ENCODE data around the gene FRMPD4. TPM values are rescaled to one million over a fixed set of nuclear protein-coding genes. Genes with fewer than 3 reads are reported as not detected.

Gene FRMPD4
- total RNA-seq, 2 experiments from 2014 or later: not detected

- Histone ChIP-seq H3K27ac (ENCODE audit: low read depth in 1 of 2, low read length in 2 of 2) (no peak overlapping the region), H3K4me3 (ENCODE audit: low read length) (no peak overlapping the region), H3K36me3 (ENCODE audit: insufficient read depth, low read length) (no peaks in the 10 kb centered on the region), H3K9me3 (ENCODE audit: control insufficient read depth in 1 of 2, insufficient read depth in 1 of 2, low read length in 2 of 2) (no peaks in the 10 kb centered on the region), H3K4me1 (ENCODE audit: insufficient read depth, low read length) (no peaks in the 10 kb centered on the region), H3K27me3 (ENCODE audit: control insufficient read depth in 1 of 2, insufficient read depth in 2 of 2, low read length in 2 of 2) (no peaks in the 10 kb centered on the region)
- DNase-seq: no peak
- no peaks in the 10 kb centered on the region for H3K27me3 Mint-ChIP-seq
- H3K4me3 Mint-ChIP-seq: no peak overlapping the region
- POLR2A ChIA-PET: no interaction called here
- no peak overlapping the region for H3K27ac Mint-ChIP-seq
- intact Hi-C loops (cut with DNase I, micrococcal nuclease): no loop called here
- H3K36me3 Mint-ChIP-seq (ENCODE audit: low read depth): no peaks in the 10 kb centered on the region
- no peaks in the 10 kb centered on the region for H3K9me3 Mint-ChIP-seq
- ATAC-seq (ENCODE audit: poor library complexity): no peak
- CTCF ChIA-PET: no interaction called here
- no peak for TF ChIP-seq CTCF (IDR thresholded peaks at IDR 0.05)
- no peaks in the 10 kb centered on the region for H3K4me1 Mint-ChIP-seq (ENCODE audit: low read depth)
Observed at GRCh38 chrX:12489341-12489740, 351.1 kb downstream of the FRMPD4 start.

GRCh38 chrX:12494400-12495138 is 356.3 kb downstream of the FRMPD4 start:
- H3K9me3 Mint-ChIP-seq: no peaks in the 10 kb centered on the region
- no peak overlapping the region for H3K27ac Mint-ChIP-seq
- no peak for TF ChIP-seq CTCF (IDR thresholded peaks at IDR 0.05)
- ChIA-PET POLR2A (no interaction called here), CTCF (no interaction called here)
- H3K4me3 Mint-ChIP-seq: no peak overlapping the region
- Histone ChIP-seq H3K36me3 (ENCODE audit: insufficient read depth, low read length) (no peaks in the 10 kb centered on the region), H3K9me3 (ENCODE audit: control insufficient read depth in 1 of 2, insufficient read depth in 1 of 2, low read length in 2 of 2) (no peaks in the 10 kb centered on the region), H3K4me1 (ENCODE audit: insufficient read depth, low read length) (no peaks in the 10 kb centered on the region), H3K4me3 (ENCODE audit: low read length) (no peak overlapping the region), H3K27ac (ENCODE audit: low read depth in 1 of 2, low read length in 2 of 2) (no peak overlapping the region), H3K27me3 (ENCODE audit: control insufficient read depth in 1 of 2, insufficient read depth in 2 of 2, low read length in 2 of 2) (no peaks in the 10 kb centered on the region)
- intact Hi-C loops (cut with DNase I, micrococcal nuclease): no loop called here
- no peak for ATAC-seq (ENCODE audit: poor library complexity)
- H3K27me3 Mint-ChIP-seq: no peaks in the 10 kb centered on the region
- DNase-seq: no peak
- no peaks in the 10 kb centered on the region for H3K36me3 Mint-ChIP-seq (ENCODE audit: low read depth)
- H3K4me1 Mint-ChIP-seq (ENCODE audit: low read depth): no peaks in the 10 kb centered on the region

- ChIA-PET POLR2A (no interaction called here), CTCF (no interaction called here)
- no peaks in the 10 kb centered on the region for H3K27me3 Mint-ChIP-seq
- DNase-seq (no peak), ATAC-seq (ENCODE audit: poor library complexity) (no peak)
- no peaks in the 10 kb centered on the region for H3K9me3 Mint-ChIP-seq
- intact Hi-C loops (cut with DNase I, micrococcal nuclease): no loop called here
- H3K36me3 Mint-ChIP-seq (ENCODE audit: low read depth): no peaks in the 10 kb centered on the region
- TF ChIP-seq CTCF (IDR thresholded peaks at IDR 0.05): no peak
- no peak overlapping the region for H3K27ac Mint-ChIP-seq
- no peaks in the 10 kb centered on the region for H3K4me1 Mint-ChIP-seq (ENCODE audit: low read depth)
- no peaks in the 10 kb centered on the region for H3K27me3 ChIP-seq (ENCODE audit: control insufficient read depth in 1 of 2, insufficient read depth in 2 of 2, low read length in 2 of 2)
- no peaks in the 10 kb centered on the region for H3K36me3 ChIP-seq (ENCODE audit: insufficient read depth, low read length)
- no peak overlapping the region for H3K4me3 Mint-ChIP-seq
- no peaks in the 10 kb centered on the region for H3K4me1 ChIP-seq (ENCODE audit: insufficient read depth, low read length)
- H3K27ac ChIP-seq (ENCODE audit: low read depth in 1 of 2, low read length in 2 of 2): no peak overlapping the region
- no peaks in the 10 kb centered on the region for H3K9me3 ChIP-seq (ENCODE audit: control insufficient read depth in 1 of 2, insufficient read depth in 1 of 2, low read length in 2 of 2)
- no peak overlapping the region for H3K4me3 ChIP-seq (ENCODE audit: low read length)
Observed at GRCh38 chrX:12496343-12496742, 358.1 kb downstream of the FRMPD4 start.
